Measurements from ENCODE around the gene XRCC5.

DNA sequence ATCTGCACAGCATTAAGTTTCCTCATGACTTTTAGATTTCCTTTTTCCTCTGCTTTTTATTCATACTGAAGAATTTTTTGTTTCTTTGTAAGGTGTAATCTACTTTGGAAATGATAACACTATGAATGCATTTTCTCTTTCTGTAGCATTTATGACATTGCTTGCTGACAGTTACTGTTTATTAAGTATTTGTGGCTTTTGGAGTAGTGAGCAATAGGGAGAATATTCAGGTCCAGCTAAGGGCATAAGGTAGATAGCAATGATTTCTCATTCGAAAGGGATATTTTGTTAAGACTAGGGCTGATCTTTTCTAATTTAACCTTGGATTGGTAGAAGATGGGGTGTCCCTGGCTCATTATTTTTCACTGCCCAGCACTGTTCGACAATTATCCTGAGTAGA is 80.3 kb downstream of the XRCC5 start:
- TF ChIP-seq EZH2 (IDR thresholded peaks at IDR 0.05; ENCODE audit: borderline replicate concordance, low read depth, low read length, severe bottlenecking) (no peak), POLR2AphosphoS5 (IDR thresholded peaks at IDR 0.05; ENCODE audit: insufficient read depth, low read depth, low read length) (no peak), POLR2A (IDR thresholded peaks at IDR 0.05; ENCODE audit: low read depth, low read length) (no peak)
- TF ChIP-seq, protein P1, sequence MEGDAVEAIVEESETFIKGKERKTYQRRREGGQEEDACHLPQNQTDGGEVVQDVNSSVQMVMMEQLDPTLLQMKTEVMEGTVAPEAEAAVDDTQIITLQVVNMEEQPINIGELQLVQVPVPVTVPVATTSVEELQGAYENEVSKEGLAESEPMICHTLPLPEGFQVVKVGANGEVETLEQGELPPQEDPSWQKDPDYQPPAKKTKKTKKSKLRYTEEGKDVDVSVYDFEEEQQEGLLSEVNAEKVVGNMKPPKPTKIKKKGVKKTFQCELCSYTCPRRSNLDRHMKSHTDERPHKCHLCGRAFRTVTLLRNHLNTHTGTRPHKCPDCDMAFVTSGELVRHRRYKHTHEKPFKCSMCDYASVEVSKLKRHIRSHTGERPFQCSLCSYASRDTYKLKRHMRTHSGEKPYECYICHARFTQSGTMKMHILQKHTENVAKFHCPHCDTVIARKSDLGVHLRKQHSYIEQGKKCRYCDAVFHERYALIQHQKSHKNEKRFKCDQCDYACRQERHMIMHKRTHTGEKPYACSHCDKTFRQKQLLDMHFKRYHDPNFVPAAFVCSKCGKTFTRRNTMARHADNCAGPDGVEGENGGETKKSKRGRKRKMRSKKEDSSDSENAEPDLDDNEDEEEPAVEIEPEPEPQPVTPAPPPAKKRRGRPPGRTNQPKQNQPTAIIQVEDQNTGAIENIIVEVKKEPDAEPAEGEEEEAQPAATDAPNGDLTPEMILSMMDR (IDR thresholded peaks at IDR 0.05; ENCODE audit: extremely low read depth in 1 of 2, insufficient read depth in 1 of 2, low read depth in 1 of 2, low read length in 2 of 2) = no peak
- TF ChIP-seq, protein P2, sequence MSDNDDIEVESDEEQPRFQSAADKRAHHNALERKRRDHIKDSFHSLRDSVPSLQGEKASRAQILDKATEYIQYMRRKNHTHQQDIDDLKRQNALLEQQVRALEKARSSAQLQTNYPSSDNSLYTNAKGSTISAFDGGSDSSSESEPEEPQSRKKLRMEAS (IDR thresholded peaks at IDR 0.05; ENCODE audit: insufficient read depth, insufficient read length) = no peak

Data from endothelial cell of umbilical vein (primary cell).